SK-N-MC (cell line): ENCODE measurements around the gene LINC00237.

Source experiments
- DNase-seq: peaks from one replicate; pipeline ENCODE4 v3.0.0-alpha.2; 2011; ENCODE audit warnings: low read depth, low spot score
- H3K27ac ChIP-seq: fragments of 200-600 bp; sonication (generic); 2 replicates; pipeline ENCODE4 v1.5.1; 2016; ENCODE audit warnings: mixed run types
- H3K36me3 ChIP-seq: fragments of 200-600 bp; sonication (generic); 2 replicates; pipeline ENCODE4 v1.6.1; 2017; ENCODE audit warnings: antibody characterized with exemption, low read length, mixed read lengths; ENCODE audit not compliant: insufficient read depth
- H3K4me3 ChIP-seq: fragments of 200-600 bp; sonication (generic); 2 replicates; pipeline ENCODE4 v1.5.1; 2016
- H3K9ac ChIP-seq: fragments of 200-600 bp; sonication (generic); 2 replicates; pipeline ENCODE4 v1.8.0; 2017; ENCODE audit warnings: mixed run types, mixed read lengths; ENCODE audit not compliant: insufficient read length
- H3K9me3 ChIP-seq: fragments of 200-600 bp; sonication (generic); 2 replicates; pipeline ENCODE4 v1.6.1; 2017; ENCODE audit warnings: low read depth, mild to moderate bottlenecking, antibody characterized with exemption, low read length, moderate library complexity, mixed read lengths
- EZH2 ChIP-seq: fragments of 200-600 bp; sonication (generic); IDR thresholded peaks from one replicate; pipeline ENCODE4 v1.6.1; 2017; ENCODE audit warnings: antibody characterized with exemption
- FOXP2 ChIP-seq: optimal IDR thresholded peaks from 2 replicates; pipeline ENCODE3; 2011; ENCODE audit warnings: mild to moderate bottlenecking, moderate library complexity; ENCODE audit not compliant: insufficient read depth; ENCODE audit errors: extremely low read length, control extremely low read depth
- POLR2AphosphoS5 ChIP-seq: IDR thresholded peaks from 2 replicates; pipeline ENCODE4 v1.6.1; 2012; ENCODE audit warnings: mild to moderate bottlenecking, low read depth, low read length, borderline replicate concordance

LINC00237 gene

DNA sequence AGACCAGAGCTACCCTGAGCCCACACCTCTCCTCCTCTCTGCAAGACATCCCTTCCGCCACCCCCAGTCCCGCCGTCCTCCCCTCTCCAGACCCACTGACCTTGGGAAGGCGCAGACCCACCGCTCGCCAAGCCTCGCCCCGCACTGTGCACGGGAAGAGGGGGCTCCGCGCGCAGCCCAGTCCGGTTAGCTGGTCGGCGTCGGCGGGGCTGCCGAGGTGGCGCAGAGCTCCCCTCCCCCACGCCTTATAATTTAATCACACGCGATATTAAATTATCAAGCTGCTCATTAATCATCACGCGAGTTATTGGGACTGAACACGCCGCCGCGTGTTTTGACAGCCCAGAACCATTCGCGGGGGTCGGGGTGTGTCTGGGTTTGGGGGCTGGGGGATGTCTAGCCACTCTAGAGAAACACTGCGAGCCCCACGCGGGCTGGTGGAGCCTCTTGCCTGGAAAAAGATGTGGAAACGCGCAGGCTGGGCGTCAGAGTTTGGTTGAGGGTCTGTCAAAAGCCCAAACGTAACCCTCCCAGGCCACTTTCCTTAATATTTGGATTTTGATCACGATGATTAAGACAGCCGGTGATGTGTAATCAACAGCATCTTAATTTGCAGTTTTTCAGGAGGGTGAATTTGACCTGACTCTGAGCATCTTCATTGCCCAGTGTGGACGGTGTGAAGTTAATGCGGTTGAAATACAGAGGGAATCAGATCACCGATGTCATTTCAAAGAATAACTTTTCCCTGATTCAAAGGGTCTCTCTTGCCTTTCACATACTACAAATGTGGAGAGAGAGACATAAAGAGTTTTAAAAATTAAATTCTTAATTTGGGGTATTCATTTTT lies at the start of gene LINC00237:
Gene LINC00237 (minus strand): TSS at position 188 of the 847 bp plus-strand sequence.
- no peak for TF ChIP-seq EZH2
- TF ChIP-seq FOXP2 = no peak
- TF ChIP-seq POLR2AphosphoS5 = no peak
- no peak for DNase-seq
- no peak within 1 kb of the TSS for H3K27ac ChIP-seq
- H3K9me3 ChIP-seq = no peaks in the 10 kb centered on the region
- no peaks in the 10 kb centered on the region for H3K36me3 ChIP-seq
- no peak within 1 kb of the TSS for H3K9ac ChIP-seq
- H3K4me3 ChIP-seq = no peak within 1 kb of the TSS

DNA sequence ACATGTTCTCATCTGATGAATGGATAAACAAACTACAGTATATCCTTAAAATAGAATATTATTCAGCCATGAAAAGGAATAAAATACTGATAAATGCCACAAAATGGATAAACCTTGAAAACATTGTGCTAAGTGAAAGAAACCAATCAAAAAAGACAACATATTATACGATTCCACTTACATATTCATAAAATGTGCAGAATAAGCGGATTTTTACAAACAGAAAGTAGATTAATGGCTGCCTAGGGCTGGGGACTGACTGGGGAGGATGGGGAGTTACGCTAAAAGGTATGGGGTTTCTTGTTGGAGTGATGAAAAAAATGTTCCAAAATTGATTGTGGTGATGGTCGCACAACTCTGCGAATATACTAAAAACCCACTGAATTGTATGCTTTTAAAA lies 49.1 kb upstream of the LINC00237 start:
- DNase-seq = no peak

DNA sequence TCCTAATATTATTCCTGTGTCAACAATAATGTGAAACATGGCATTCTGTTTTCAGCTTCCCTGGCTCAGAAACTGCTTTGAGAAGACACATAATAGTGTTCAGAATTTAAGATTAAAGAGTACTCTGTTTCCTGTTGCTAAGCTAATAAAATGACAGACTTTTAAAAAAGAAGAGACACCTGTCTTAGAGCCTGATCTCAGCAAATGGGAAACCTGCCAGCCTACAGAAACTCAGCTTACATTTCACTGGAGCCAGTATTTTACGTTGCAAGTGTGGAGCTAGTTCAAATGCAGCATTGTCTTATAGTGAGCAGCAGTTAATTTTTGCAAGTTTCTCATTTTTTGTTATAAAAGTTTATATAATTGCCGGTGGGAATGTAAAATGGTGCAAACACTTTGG lies 48.5 kb upstream of the LINC00237 start:
- TF ChIP-seq EZH2 (no peak), POLR2AphosphoS5 (no peak), FOXP2 (no peak)
- no peak overlapping the region for H3K27ac ChIP-seq

More for the DNA sequence above, 49.1 kb upstream of the LINC00237 start:
- Histone ChIP-seq H3K27ac (no peak overlapping the region), H3K9ac (no peak overlapping the region), H3K4me3 (no peak overlapping the region), H3K36me3 (no peaks in the 10 kb centered on the region), H3K9me3 (peaks cover 5% of the 10 kb centered on the region; the same call in 1 of the 2 replicates)
- TF ChIP-seq EZH2 = no peak
- no peak for TF ChIP-seq FOXP2
- no peak for TF ChIP-seq POLR2AphosphoS5

DNA sequence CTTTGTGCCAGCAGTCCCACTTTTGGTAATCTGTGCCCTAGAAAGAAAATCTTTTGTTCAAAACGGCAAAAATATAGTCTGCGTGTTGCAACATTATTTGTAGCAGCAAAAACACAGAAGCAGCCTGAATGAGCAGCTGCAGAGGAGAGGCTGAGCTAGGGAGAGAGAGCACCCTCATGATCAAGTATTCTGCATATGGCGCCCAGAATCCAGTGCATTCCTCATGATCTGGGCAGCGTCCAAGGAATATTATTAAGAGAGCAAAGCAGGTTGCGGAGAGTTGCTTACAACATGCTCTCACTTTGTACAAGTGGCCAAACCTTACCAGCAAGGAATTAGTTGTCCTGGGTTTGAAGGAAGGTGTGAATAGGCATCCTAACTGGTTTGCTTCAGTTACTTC lies 45.6 kb upstream of the LINC00237 start:
- DNase-seq = no peak
- no peak for TF ChIP-seq POLR2AphosphoS5
- TF ChIP-seq FOXP2 = no peak

More for the DNA sequence above, 48.5 kb upstream of the LINC00237 start:
- H3K4me3 ChIP-seq = no peak overlapping the region
- H3K36me3 ChIP-seq = no peaks in the 10 kb centered on the region
- H3K9me3 ChIP-seq = peaks cover 5% of the 10 kb centered on the region; the same call in 1 of the 2 replicates
- DNase-seq = no peak
- no peak overlapping the region for H3K9ac ChIP-seq

DNA sequence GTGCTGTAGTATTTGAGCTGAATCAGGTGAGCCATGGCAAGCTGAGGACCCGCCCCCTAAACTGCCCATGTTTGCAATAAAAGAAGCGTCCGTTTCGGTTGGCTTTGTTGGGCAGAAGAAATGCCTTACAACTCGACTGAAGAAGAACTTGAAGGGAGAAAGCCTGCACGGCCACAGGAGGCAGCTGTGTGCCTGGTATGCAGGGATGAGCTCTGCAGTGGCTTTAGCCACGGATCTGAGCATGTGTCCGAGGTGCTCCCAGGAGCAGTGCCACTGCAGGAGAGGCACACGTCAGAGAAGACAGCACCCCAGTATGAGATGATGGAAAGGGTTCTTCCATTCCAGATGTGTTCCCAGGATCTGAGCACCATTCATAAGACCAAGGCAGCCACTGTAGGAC lies 43.2 kb upstream of the LINC00237 start:
- DNase-seq = no peak
- Histone ChIP-seq H3K4me3 (no peak overlapping the region), H3K9ac (no peak overlapping the region), H3K9me3 (no peaks in the 10 kb centered on the region), H3K27ac (no peak overlapping the region), H3K36me3 (no peaks in the 10 kb centered on the region)
- TF ChIP-seq EZH2 (no peak), POLR2AphosphoS5 (no peak), FOXP2 (no peak)

More for the DNA sequence above, 45.6 kb upstream of the LINC00237 start:
- no peak overlapping the region for H3K27ac ChIP-seq
- peaks cover 5% of the 10 kb centered on the region; the same call in 1 of the 2 replicates for H3K9me3 ChIP-seq
- no peak overlapping the region for H3K4me3 ChIP-seq
- no peak overlapping the region for H3K9ac ChIP-seq
- no peaks in the 10 kb centered on the region for H3K36me3 ChIP-seq

DNA sequence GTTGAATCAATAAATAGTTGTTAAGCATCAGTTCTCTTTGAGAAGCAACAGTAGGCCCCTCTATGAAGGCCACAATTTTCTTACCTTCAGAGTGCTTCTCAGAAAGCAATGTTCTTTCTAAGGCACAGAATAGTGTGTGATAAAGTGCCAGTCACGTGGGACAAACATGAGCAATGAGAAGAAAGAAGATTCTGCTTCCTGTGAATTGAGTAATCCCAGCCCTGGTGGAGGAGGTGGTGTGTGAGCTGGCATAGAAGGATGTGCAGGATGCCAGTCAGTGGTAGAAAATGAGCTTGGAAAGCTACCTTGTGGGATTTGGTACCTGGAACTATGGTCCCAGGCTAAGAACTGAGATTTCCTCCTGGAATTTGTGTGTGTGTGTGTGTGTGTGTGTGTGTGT lies 41.4 kb upstream of the LINC00237 start:
- Histone ChIP-seq H3K9me3 (no peaks in the 10 kb centered on the region), H3K9ac (no peak overlapping the region), H3K36me3 (no peaks in the 10 kb centered on the region), H3K27ac (no peak overlapping the region), H3K4me3 (no peak overlapping the region)
- TF ChIP-seq EZH2 (no peak), POLR2AphosphoS5 (no peak), FOXP2 (no peak)
- DNase-seq = no peak

DNA sequence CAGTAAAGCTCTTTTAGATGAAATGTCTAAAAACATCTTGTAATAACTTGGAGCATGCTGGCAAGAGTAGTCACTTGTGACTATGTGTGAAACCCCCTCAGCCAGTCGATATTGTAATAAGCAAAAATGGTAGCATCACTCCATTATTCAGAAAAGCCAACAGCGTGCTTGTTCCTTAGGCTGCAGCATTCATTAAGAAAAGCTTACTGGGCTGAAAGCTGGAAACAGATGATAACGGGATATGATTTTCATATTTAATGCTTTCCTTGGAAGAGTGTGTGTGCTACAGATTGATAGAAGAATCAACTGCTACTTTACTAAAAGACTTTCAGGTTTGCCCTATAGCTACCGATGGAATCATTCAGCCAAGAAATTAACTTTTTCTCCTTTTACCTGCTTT lies 40.1 kb upstream of the LINC00237 start:
- Histone ChIP-seq H3K9ac (no peak overlapping the region), H3K9me3 (no peaks in the 10 kb centered on the region), H3K36me3 (no peaks in the 10 kb centered on the region), H3K4me3 (no peak overlapping the region), H3K27ac (no peak overlapping the region)
- DNase-seq = no peak
- TF ChIP-seq POLR2AphosphoS5 (no peak), FOXP2 (no peak), EZH2 (no peak)

DNA sequence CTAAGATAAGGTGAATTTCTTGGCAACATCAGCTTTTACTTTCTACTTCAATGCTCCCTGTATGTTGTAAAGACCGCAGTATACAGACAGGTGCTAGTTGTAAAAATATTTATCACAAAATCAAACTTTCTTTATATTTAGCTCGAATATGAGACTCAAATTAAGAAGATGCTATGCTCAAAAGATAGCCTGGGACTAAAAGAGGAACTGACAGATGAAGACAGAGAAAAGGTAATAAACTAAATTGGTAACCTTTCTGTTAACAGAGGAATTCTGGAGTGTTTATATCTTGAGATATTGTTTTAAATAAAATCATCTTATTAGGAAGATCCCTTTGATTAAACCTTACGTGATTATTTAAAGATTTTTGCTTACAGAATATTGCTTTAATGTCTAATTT lies 39.3 kb upstream of the LINC00237 start:
- TF ChIP-seq EZH2 (no peak), POLR2AphosphoS5 (no peak), FOXP2 (no peak)
- no peaks in the 10 kb centered on the region for H3K36me3 ChIP-seq
- no peak for DNase-seq
- no peaks in the 10 kb centered on the region for H3K9me3 ChIP-seq
- no peak overlapping the region for H3K4me3 ChIP-seq
- no peak overlapping the region for H3K27ac ChIP-seq
- no peak overlapping the region for H3K9ac ChIP-seq

DNA sequence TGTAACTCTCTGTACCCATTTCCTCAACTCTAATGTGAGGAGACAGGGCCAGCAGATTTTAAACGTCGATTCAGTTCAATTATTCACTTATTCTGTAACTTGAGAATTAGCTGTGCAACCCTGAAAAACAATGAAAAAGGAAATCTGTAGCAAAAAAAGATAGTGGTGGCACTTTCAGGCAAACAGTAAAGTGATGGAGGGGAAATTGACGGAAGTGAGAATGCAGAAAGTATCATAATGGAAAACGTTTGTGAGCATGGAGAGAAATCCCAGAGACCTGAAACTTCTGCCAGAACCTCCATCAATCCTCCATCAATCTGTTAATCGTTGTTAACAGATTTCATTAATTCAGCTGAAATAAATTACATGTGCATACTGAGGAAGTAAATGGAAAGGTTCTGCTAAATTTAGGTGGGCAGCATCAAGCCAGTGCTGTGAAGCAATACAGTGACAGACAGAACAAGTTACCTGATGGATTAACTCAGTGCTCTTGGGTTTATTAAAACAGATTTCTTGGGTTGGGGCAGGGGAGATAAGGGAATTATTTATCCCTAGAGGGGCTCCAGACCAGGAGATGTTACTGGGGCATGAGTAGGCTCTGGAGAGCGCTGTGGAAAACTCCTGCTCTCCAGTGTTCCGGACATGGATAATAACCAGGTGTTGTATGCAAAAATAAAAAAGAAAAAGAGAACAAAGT lies 37.2 kb upstream of the LINC00237 start:
- TF ChIP-seq POLR2AphosphoS5 (no peak), EZH2 (no peak), FOXP2 (no peak)
- no peak for DNase-seq
- Histone ChIP-seq H3K9ac (no peak overlapping the region), H3K36me3 (no peaks in the 10 kb centered on the region), H3K4me3 (no peak overlapping the region), H3K9me3 (no peaks in the 10 kb centered on the region), H3K27ac (no peak overlapping the region)
